NCI-H69 (cell line): ENCODE data around the gene INTS6L.

Source experiments
- DNase-seq: peaks from one replicate; lab custom pipeline; 2025; lab: John Stamatoyannopoulos, UW

INTS6L gene, protein sequence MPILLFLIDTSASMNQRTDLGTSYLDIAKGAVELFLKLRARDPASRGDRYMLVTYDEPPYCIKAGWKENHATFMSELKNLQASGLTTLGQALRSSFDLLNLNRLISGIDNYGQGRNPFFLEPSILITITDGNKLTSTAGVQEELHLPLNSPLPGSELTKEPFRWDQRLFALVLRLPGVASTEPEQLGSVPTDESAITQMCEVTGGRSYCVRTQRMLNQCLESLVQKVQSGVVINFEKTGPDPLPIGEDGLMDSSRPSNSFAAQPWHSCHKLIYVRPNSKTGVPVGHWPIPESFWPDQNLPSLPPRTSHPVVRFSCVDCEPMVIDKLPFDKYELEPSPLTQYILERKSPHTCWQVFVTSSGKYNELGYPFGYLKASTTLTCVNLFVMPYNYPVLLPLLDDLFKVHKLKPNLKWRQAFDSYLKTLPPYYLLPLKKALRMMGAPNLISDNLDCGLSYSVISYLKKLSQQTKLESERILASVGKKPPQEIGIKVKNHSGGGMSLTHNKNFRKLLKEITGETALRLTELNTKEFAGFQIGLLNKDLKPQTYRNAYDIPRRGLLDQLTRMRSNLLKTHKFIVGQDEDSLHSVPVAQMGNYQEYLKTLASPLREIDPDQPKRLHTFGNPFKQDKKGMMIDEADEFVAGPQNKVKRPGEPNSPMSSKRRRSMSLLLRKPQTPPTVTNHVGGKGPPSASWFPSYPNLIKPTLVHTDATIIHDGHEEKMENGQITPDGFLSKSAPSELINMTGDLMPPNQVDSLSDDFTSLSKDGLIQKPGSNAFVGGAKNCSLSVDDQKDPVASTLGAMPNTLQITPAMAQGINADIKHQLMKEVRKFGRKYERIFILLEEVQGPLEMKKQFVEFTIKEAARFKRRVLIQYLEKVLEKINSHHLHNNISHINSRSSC

DNA sequence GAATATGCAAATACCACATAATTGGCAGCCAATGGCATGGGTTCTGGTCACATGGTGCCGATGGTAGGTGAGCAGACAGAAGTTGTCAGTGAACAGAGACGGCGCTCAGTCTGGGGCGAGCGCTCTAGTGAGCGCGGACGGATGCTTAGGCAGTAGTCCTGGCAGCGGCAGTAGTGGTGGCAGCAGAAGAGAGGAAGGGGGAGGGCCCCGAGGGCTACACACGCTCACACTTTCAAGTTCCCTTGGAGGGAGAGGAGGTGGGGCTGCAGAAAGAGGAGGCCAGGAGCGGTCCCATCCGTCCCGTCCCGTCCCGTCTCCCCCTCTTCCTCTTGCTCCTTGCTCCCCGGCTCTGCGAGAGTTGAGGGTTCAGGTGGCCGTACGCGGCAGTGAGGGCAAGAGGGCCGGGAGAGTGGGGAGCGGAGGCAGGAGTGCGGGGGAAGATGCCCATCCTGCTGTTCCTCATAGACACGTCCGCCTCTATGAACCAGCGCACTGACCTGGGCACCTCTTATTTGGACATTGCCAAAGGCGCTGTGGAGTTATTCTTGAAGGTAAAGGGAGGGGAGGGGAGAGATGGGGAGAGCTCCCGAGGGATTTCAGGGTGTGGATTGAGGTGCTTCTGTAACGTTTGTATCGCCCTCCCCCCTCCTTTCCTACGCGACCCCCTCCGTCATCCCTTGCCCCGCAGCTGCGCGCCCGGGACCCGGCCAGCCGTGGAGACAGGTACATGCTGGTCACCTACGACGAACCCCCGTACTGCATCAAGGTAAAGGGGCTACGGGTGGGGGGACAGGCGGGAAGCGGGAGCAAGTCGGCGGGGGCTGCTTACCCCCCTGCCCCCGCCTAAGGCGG, at the start of gene INTS6L:
Gene INTS6L (plus strand): TSS at position 108 of the 852 bp plus-strand sequence. CDS start 333 bp downstream, at position 441.
- peak; percentile 94 for DNase-seq

DNA sequence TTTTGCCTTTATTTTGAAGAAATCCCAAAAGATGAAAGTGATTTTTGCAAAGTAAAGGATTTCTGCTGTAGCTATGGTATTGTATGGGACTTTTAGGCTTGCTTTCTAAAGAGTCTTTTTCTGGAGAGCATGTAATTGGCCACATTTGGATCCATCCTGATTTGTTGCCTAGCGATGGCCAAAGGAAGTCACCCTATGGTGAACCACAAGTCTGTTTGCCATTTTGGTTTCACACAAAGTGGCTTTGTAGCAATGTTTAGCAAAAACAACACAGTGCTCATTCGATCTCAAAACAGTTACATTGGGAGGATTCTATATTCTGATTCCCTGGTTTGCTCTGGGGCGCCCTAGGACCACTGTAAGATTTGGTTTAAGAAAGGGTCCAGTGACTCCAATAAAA, 44.1 kb upstream of the INTS6L start:
- DNase-seq: no peak

DNA sequence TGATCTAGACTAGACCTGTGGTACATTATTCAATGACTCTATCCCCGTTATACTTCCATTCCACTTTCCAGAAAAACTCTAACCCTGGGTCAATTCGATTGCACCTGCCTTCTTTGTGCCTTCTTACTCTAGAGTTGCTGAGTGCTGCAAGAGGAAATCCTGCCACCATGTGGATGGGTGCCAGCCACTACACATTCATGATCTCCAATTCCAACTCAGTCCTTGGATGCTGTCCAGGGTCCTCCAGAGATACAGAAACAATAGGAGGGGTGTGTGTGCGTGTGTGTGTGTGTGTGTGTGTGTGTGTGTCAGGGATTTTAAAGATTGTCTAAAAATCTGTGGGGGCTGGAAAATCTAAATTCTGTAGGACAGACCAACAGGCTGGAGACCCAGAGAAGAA, 42.9 kb upstream of the INTS6L start:
- peak; percentile 79 for DNase-seq

DNA sequence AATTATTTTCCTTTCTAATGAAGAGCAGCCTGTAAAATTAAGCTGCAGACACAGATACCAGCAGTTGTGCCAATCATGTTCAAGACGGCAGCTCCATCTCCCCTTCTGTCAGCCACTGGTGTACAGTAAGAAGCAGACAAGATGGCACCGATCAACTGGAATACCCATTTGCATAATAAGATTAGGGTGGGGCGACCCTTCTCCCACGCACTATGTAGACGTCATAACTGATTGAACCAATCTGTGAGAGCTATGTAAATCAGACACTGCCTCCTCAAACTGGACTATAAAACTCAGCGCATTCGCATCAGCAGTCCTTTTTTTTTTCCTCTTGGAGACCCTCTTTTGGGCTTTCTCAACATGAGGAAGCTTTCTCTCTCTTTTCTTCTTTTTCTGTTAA, 40.4 kb upstream of the INTS6L start:
- no peak for DNase-seq

DNA sequence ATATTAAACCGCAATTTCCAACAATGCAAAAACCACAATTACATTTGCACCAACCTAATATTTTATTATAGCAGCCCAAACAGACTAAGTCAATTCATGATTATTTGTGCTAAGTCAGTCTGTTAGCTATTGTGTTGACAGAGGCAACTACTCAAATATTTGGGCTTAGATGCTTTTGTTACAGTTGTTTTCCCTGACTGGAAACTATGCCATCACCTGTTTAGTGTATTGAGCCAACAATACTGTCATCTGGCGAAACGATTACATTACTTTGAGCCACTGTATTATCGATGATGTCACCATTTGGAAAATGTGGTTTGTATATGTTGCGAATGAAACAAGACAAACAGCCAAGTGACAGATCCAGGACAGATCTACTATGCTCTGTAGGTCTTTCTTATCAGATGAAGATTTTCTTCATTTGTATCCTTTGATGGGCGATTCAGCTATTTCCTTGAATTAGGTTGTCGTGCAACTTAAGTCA, 38.7 kb upstream of the INTS6L start:
- peak; percentile 41 for DNase-seq

DNA sequence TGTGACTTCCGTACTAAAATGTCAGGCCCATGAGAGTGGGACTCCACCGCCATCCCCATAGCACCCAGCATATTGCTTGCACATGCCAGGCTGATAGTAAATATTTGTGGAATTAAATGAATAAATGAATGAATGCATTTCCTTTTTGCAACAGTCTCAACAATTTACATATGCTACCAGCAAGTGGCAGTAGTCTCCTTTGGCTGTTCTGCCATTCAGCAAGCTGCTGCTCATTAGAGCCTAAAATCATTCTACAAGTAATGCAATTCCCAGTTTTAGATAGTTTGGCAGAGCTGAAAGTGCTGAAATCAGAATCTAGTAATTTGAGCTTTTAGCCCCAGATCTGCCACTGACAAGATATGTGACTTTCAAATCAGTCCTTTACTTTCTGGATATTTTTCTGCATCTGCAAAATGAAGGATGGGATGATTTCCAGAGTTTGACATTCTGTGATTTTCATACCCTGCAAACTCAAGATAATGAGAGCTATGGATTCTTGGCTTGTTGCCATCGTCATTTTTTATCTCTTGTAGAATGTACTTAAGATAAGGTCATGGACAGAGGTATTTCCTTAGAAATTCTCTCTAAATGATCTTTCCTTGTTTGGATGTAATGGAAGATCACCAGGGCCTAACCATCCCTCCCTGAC, 35.7 kb upstream of the INTS6L start:
- peak; percentile 60 for DNase-seq

DNA sequence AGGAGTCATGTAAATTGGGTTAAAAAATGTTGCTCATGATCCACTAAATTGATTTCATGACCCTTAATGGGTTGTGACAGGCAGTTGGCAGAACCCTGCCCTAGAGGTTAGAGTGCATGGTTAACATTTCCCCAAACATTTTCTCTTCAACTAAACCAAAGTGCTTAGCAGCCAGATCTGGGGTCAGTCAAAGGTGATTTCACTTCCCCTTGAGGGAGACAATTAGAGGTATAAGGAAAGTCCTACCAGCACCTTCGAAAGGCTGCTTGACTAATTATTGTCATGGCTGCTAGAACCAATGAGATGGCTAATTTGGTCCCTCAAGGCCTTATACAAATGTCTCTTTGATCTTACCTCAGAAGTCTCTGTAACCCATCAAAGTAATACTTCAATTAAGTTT, 30.9 kb upstream of the INTS6L start:
- DNase-seq: no peak

DNA sequence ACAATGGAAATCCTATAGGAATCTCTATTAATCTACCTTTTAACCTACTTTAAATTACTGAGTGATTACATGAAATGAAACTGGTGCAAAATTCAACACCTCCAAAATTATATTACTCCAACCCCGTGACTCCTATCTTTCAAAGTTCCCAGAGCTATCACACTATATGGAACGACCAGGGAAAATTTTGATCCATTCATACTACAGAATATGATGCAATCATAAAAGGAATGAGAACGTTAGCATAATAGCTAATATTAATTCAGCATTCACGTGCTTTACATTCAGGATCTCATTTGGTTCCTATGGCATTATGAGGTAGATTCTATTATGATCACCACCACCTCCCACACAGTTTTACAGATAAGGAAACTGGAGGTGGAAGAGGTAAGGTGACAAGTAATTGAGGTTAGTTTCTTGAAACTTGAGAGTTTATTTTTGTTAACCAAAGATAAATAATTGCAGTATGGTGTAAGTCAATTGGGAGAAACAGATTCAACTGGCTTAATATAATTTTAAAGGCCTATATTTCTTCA, 29.4 kb upstream of the INTS6L start:
- no peak for DNase-seq

DNA sequence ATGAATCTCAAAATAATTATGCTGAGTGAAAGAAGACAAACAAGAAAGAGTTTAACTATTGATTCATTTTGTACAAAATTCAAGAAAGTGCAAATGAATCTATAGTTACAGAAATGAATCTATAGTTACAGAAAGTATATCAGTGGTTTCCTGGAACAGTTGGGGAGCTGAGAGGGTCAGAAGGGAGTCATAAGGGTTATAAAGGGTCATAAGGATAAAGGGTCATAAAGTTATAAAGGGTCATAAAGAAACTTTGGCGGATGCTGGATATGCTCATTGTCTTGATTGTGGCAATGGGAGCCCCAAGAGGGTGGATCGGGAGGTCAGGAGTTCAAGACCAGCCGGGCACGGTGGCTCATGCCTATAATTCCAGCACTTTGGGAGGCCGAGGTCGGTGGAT, 26.0 kb upstream of the INTS6L start:
- no peak for DNase-seq

DNA sequence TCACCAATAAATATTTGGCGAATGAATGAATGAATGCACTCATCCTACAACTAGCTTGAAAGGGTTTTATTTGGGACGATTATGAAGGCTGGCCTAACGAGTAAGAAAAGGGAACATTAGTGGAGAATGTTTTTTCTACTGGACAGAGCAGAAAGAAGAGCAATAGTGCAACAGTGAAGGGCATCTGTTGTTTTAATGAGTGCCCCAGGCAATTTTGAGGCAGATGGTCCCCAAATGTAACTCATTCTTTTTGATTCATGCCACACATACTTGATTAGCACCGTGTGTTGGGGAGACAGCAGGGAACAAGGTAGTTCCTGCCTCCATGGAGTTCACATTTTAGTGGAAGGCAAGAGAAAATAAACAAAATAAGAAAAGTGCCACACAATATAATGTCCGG, 22.7 kb upstream of the INTS6L start:
- peak; percentile 62 for DNase-seq

DNA sequence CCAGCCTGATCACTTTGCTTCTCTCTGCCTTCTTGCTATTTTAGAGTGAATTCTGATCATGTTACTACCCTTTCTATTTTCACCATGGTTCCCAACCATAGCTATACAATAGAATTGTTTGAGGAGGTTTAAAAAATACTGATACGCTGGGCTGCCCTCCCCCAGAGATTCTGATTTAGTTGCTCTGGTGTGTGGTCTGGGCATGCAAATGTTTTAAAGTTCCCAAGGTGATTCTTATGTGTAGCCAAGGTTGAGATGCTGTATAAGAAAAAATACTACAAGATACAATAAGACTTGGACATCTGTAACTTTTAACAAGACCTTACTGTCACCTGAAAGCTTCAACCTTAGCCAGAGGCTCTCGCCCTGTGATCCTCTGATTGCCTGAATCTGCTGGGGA, 22.2 kb upstream of the INTS6L start:
- no peak for DNase-seq

DNA sequence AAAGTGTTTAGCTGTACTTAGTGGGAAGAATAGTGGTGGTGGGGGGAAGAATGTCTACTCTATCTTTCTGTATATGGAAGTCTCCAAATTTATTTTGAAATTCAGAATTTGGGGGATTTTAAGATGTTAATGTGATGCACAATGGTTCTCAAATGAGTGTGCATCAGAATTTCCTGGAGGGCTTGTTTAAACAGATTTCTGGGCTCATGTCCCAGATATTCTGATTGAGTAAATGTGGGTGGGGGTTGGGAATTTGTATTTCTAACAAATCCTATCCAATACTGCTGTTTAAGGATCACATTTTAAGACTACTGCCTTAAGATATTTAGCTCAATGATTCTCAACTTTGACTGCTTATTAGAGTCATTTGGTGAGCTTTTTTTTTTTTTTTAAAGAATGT, 15.1 kb upstream of the INTS6L start:
- DNase-seq: no peak

DNA sequence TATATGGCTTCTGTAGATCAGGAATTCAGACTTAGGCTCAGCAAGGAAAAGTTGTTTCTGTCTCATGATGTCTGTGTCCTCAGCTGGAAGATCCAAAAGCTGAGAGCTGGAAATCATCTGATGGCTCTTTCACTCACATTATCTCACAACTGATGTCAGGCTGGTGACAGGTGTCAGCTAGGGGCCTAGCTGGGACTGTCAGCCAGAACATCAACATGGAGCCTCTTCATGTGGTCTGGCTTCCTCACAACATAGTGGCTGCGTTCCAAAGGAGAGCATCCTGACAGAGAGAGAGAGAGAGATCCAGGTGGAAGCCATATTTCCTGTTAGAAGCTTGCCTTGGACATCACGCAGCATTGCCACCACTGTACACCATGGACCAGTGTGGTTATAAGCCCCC, 10.6 kb upstream of the INTS6L start:
- no peak for DNase-seq

DNA sequence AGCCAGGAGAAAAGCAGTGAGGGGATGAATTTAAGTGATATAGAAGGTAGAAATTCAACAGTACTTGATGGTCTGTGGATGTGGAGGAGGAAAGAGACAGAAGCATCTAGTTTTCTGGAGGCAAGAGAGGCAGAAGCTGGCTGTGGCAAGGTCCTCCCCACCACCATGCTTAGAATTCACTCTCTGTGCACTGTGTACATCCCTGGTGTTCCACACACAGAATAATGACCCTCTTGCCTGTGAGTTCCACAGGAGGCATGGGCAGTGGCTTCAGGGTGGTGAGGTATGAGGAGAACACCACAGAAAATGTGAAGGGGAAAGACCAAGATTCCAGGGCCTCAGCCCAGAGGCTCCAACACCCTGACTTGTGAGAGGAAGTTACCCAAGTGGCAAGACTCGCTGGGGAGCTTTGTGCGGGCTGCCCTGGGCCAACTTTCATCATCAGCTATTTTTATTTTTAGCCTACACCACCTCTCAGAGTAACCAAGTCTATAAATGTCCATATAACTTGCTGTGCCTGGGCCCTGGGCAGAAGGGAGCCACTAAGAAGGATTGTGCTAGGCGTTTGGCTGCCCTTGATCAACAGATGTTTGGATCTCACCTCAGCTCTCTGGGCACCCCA, 7.8 kb upstream of the INTS6L start:
- no peak for DNase-seq

DNA sequence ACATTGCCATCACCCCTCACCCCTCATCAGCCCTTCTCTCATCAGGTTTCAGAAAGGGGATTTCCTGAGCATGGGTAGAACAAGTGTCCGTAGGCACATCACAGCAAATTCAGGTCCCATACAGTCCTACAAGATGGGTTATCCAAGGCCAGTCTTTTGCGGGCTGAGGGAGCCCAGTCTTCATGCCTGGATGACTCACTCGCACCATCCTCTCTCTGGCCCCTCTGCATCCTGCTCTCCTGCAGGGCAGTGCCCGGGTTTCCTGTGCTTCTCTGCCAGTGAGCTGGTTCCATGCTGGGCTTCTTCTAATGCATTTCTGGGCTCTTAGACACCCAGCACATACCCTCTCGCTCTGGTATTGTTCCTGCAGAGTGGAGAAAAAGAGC, 7.3 kb upstream of the INTS6L start:
- DNase-seq: no peak

DNA sequence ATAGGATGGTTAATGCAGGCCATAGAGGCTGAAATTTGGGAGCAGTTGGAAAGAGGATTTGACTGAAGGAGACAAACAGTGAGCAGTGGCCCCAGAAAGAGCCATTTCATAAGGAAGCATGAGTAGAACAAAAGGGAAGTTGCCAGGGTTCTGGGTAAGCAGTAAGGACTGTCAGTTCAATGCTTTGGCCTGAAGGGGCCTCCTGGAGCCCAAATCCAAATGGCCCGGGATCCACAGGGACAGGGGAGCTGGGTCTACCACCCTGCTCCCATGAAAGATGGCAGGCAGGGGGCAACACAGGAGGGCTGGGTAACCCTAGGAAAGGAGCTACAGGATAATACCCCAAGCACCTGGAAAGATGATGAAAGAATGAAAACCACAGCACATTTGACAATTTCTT, 4.1 kb upstream of the INTS6L start:
- DNase-seq: peak; percentile 4

DNA sequence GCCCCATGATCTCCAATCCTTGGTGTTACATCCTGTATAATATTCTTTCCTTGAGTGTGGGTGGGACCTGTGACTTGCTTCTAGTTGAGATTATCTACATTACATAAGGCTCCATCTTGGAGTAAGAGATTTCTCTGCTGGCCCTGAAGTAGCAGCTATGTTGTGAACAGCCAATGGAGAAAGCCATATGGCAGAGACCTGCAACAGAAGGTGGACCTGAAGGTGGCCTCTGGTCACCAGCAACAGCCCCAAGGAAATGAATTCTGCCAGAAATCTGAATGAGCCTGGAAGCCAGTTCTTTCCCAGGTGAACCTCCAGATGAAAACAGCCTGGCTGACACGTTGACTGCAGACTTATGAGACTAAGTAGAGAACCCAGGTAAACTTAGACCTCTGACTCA, 2.3 kb upstream of the INTS6L start:
- no peak for DNase-seq

DNA sequence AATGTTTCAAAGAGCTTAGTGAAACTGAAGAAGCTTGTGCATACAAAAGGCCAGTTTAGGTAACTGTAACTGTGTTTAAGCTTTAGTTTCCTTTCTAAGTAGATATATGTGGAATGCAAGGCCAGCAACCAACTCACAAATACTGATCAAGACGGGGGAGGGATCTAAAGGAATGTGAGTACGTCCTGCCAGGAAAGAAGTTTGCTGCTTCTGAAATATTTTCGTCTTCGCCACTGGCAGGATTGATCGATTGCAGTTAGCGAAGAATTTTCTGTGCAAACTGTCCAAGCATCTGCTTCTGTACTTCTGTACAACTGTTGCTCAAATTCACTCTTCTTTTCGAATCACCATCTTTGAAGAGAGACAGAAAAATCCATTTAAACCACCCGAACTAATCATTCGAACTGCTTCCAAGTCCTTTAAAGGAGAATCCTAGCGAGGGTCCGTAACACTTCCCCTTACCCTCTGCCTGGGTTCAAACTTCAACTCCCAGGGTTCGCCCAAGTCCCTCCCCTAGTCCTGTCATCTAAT, 373 bp upstream of the INTS6L start:
- no peak for DNase-seq

DNA sequence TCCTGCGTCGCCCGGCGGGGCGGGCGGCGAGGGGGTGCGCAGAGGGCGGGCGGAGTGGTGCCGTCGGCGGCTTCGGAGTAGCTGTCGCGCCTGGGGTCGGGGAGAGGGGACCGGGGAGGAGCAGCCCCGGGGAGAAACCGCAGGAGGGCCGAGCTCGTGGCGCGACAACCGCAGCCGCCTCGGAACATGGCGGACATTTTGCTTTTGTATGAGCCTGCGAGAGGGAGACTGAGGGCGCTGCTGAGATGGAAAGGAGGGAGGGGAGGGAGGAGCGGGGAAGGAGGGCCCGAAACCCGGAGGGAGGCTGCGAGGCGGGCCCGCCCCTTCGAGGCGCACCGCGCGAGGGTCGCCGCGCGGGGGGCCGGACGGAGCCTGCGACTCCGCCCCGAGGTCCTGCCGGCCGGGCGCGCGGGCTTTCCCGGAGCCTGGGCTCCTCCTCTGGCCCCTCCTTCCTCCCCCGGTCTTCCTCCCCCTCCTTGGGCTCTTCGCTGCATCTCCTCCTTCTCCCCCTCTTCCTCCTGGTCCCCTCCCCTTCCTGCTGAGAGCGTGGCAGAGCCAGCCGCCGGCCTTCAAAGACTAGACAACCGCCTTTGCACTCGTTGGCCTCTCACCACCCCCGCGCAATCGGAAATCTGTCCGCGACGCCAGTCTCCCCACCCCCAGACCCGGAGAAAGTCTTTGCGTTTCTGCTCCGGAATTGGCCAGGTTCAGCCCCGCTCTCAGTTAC, 1.1 kb downstream of the INTS6L start:
- DNase-seq: peak; percentile 94

DNA sequence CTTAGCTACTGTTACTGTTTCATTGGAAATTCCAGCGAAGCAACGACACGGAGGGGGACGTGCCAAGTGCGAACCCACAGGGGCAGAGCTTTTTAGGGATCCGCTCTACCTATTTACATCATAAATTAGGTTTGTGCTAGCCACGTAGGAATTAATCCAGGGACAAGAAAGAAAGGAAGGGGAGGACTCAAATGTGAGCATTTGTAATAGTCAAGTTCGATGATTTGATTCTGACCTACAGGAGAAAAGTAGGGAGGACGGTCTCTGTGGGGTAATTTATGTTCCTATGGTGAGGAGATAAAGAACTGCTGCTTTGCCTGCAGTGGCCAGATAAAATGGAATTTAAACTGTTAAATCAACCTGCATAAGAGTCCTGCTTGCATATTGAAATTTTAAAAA, 1.7 kb downstream of the INTS6L start:
- no peak for DNase-seq
